Measurements from ENCODE around the gene E2F8. TPM values are rescaled to one million over a fixed set of nuclear protein-coding genes. Genes with fewer than 3 reads are reported as not detected.
A peak's percentile ranks its signal among the peaks of the same experiment; 100 is the strongest.

Gene E2F8
- total RNA-seq, 4 donors from 2014 or later = 0.17 TPM; not detected in 3

- no peaks in the 10 kb centered on the region for H3K4me1 ChIP-seq
- H3K4me3 ChIP-seq = no peak overlapping the region
- peaks cover 0 to 17% (median 0%) of the 10 kb centered on the region in 4 donors for H3K27me3 ChIP-seq
- intact Hi-C loops (cut with DNase I) = no loop called here
- WGBS = 62% methylated on average over 6 of the region's 6 CpGs
- no peak overlapping the region for H3K27ac ChIP-seq (replicated peaks in 1 of 4)
- H3K9me3 ChIP-seq = no peaks in the 10 kb centered on the region
- no peak for TF ChIP-seq EP300 (IDR thresholded peaks at IDR 0.05)
- TF ChIP-seq POLR2A (IDR thresholded peaks at IDR 0.05; ENCODE audit: low read depth) = no peak
- no peak for TF ChIP-seq CTCF (IDR thresholded peaks at IDR 0.05)
- no peak for TF ChIP-seq POLR2AphosphoS5 (IDR thresholded peaks at IDR 0.05)
- H3K36me3 ChIP-seq = no peaks in the 10 kb centered on the region
- peak; percentile 70 for DNase-seq (ENCODE audit: extremely low spot score)
Observed at GRCh38 chr11:19232910-19233503, 7.7 kb downstream of the E2F8 start.

- TF ChIP-seq EP300 (IDR thresholded peaks at IDR 0.05) (no peak), POLR2AphosphoS5 (IDR thresholded peaks at IDR 0.05) (no peak), POLR2A (IDR thresholded peaks at IDR 0.05; ENCODE audit: low read depth) (no peak), CTCF (IDR thresholded peaks at IDR 0.05) (no peak)
- H3K27me3 ChIP-seq = no peaks in the 10 kb centered on the region
- 91% methylated on average over 5 of the region's 5 CpGs for WGBS
- no peaks in the 10 kb centered on the region for H3K4me1 ChIP-seq
- DNase-seq (ENCODE audit: extremely low spot score) = peak; percentile 91
- no peak overlapping the region for H3K27ac ChIP-seq (replicated peaks in 1 of 4)
- intact Hi-C loops (cut with DNase I) = no loop called here
- H3K9me3 ChIP-seq = no peaks in the 10 kb centered on the region
- no peak overlapping the region for H3K4me3 ChIP-seq
- no peaks in the 10 kb centered on the region for H3K36me3 ChIP-seq
Observed at GRCh38 chr11:19229671-19230070, 11.1 kb downstream of the E2F8 start.

- DNase-seq (ENCODE audit: extremely low spot score) = no peak
- Histone ChIP-seq H3K4me1 (no peaks in the 10 kb centered on the region), H3K4me3 (no peak overlapping the region), H3K36me3 (no peaks in the 10 kb centered on the region), H3K27ac (replicated peaks in 1 of 4) (no peak overlapping the region), H3K9me3 (no peaks in the 10 kb centered on the region), H3K27me3 (no peaks in the 10 kb centered on the region)
- 84% methylated on average over 3 of the region's 3 CpGs for WGBS
- TF ChIP-seq CTCF (IDR thresholded peaks at IDR 0.05) (no peak), POLR2AphosphoS5 (IDR thresholded peaks at IDR 0.05) (no peak), EP300 (IDR thresholded peaks at IDR 0.05) (no peak), POLR2A (IDR thresholded peaks at IDR 0.05; ENCODE audit: low read depth) (no peak)
- intact Hi-C loops (cut with DNase I) = no loop called here
Observed at GRCh38 chr11:19228968-19229367, 11.8 kb downstream of the E2F8 start.

- no peaks in the 10 kb centered on the region for H3K4me1 ChIP-seq
- H3K9me3 ChIP-seq = peaks cover 0 to 5% (median 0%) of the 10 kb centered on the region in 4 donors
- no peak overlapping the region for H3K27ac ChIP-seq (replicated peaks in 1 of 4)
- WGBS = 94% methylated on average over 6 of the region's 6 CpGs
- no peaks in the 10 kb centered on the region for H3K36me3 ChIP-seq
- no peak overlapping the region for H3K4me3 ChIP-seq
- intact Hi-C loops (cut with DNase I) = no loop called here
- no peak for TF ChIP-seq EP300 (IDR thresholded peaks at IDR 0.05)
- no peak for TF ChIP-seq POLR2A (IDR thresholded peaks at IDR 0.05; ENCODE audit: low read depth)
- no peak for TF ChIP-seq POLR2AphosphoS5 (IDR thresholded peaks at IDR 0.05)
- no peak for TF ChIP-seq CTCF (IDR thresholded peaks at IDR 0.05)
- DNase-seq (ENCODE audit: extremely low spot score) = no peak
- no peaks in the 10 kb centered on the region for H3K27me3 ChIP-seq
Observed at GRCh38 chr11:19226378-19227195, 14.2 kb downstream of the E2F8 start.

Data from esophagus muscularis mucosa (tissue), 4 donors.